ENCODE measurements around the gene CUL4A.

Gene CUL4A

DNA sequence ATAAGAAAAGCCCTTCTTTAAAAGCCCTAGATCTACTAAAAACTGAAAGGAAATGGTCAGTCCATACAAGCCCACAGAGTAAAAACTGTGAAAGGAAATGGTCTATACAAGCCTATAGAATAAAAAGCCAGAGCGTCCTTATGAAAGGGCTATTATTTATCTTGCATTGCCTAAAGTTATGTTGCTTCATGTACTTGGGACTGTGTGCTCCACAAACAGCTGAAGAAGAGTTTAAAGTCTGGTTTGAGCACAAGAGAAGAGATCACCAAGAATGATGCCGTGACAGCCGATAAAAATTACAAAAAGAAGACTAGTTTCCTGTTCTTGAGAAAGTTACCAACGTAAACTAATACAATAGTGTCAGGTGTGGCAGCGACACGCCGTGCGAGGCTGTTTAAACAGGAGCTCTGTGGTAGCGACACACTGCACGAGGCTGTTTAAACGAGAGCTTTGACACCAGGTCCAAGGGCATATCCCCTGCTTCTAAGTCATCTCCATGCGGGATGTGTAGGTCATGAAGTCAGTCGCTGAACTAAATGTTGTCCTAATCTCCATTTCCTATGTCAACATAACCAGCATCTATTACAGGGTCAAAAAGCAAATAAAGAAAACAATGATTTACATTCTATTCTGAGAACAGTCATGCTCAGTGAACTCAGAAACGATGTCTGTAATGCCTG is 25.8 kb upstream of the CUL4A start:
- H3K27me3 ChIP-seq (ENCODE audit: control insufficient read depth, insufficient read depth, low read length), result no peaks in the 10 kb centered on the region
- no peak overlapping the region for H3K4me3 ChIP-seq (ENCODE audit: low read depth, low read length)
- H3K9ac ChIP-seq (ENCODE audit: low read depth, low read length), result no peak overlapping the region
- H3K9me3 ChIP-seq (ENCODE audit: control insufficient read depth, insufficient read depth, low read length), result no peaks in the 10 kb centered on the region
- peaks cover 41% of the 10 kb centered on the region for H3K36me3 ChIP-seq (ENCODE audit: control insufficient read depth, insufficient read depth, low read length)
- peaks cover 4% of the 10 kb centered on the region for H3K4me1 ChIP-seq (ENCODE audit: control insufficient read depth, insufficient read depth, low read length)

DNA sequence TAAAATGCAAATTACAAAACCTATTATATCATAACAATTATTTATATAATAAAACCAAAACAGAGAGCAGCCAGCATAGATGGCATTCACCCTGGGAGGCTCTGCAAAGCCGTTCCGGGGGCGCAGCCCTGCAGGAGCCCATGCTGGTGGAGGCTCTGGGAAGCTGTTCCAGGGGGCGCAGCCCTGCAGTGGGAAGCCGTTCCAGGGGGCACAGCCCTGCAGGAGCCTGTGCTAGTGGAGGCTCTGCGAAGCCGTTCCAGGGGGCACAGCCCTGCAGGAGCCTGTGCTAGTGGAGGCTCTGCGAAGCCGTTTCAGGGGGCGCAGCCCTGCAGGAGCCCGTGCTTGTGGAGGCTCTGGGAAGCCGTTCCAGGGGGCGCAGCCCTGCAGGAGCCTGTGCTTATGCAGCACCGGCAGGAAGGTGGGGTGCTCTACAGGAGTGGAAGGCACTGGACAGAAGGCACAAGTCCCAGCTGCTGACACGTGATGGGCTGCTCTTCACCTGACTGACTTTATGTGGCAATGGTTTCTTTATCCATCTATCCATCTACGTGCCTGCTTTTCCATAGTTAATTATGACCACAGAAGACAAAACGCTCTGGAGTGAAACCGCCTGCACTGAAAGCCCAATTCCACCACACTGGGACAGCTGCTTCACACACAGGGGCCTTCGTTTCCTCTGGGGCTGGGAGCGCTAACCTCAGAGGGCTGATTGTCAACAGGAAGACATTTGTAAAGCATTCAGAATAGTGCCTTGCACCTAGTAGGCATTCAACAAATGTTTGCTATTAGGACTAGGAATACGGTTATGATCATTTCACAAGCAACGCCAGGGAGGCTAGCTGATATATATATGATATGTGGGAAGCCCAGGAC is 24.6 kb upstream of the CUL4A start:
- Histone ChIP-seq H3K4me3 (ENCODE audit: low read depth, low read length) (no peak overlapping the region), H3K9ac (ENCODE audit: low read depth, low read length) (no peak overlapping the region), H3K9me3 (ENCODE audit: control insufficient read depth, insufficient read depth, low read length) (no peaks in the 10 kb centered on the region), H3K4me1 (ENCODE audit: control insufficient read depth, insufficient read depth, low read length) (peaks cover 3% of the 10 kb centered on the region), H3K27me3 (ENCODE audit: control insufficient read depth, insufficient read depth, low read length) (no peaks in the 10 kb centered on the region), H3K36me3 (ENCODE audit: control insufficient read depth, insufficient read depth, low read length) (peaks cover 36% of the 10 kb centered on the region)

DNA sequence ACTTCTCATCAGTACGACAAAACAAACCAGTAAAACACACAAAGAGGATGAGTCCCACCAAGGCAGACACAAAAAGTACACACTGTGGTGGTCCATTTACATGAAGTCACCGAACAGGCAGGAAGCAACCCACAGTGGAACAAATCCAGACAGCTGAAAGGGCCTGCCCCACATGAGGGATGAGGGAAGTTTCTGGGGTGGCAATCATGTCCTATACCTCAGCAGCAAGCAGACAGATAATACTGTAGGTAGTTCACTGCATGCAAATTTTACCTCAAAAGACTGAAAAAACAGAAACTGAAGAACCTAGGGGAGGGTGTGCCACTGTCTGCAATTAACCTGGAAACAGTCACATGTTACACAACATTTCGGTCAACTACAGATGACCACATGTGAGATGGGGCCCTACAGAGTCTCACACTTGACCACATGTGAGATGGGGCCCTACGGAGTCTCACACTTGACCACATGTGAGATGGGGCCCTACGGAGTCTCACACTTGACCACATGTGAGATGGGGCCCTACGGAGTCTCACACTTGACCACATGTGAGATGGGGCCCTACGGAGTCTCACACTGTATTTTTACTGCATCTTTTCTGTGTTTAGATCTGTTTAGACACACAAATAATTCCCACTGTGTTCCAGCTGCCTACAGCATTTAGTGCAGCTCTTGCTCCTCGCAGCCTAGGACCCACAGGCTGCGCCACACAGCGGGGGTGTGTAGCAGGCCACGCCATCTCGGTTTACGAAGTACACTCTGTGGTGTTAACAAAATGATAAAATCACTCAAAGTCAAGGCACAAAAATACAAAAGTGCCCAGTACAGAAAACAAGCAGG is 23.1 kb upstream of the CUL4A start:
- no peak overlapping the region for H3K4me3 ChIP-seq (ENCODE audit: low read depth, low read length)
- no peak overlapping the region for H3K9ac ChIP-seq (ENCODE audit: low read depth, low read length)
- peaks cover 30% of the 10 kb centered on the region for H3K36me3 ChIP-seq (ENCODE audit: control insufficient read depth, insufficient read depth, low read length)
- H3K9me3 ChIP-seq (ENCODE audit: control insufficient read depth, insufficient read depth, low read length), result no peaks in the 10 kb centered on the region
- no peaks in the 10 kb centered on the region for H3K4me1 ChIP-seq (ENCODE audit: control insufficient read depth, insufficient read depth, low read length)
- H3K27me3 ChIP-seq (ENCODE audit: control insufficient read depth, insufficient read depth, low read length), result no peaks in the 10 kb centered on the region

DNA sequence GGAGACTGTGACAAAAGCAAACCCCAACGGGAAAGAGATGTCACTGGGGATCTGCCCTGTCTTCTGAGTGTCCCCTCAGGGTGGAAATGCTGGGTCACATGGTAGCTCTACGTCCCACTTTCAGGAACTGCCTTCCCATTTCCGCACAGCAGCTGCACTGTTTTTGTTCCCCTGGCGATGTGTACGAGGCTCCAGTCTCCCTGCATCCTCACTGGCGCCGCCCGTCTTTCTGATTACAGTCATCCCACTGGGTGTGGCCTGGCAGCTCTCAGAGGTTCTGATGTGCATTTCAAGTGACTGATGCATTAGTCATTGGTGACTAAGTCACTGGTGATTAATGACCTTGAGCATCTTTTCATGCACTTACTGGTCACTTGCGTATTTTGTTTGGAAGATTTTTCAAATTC is 22.1 kb upstream of the CUL4A start:
- Histone ChIP-seq H3K4me3 (ENCODE audit: low read depth, low read length) (no peak overlapping the region), H3K36me3 (ENCODE audit: control insufficient read depth, insufficient read depth, low read length) (peaks cover 27% of the 10 kb centered on the region), H3K9ac (ENCODE audit: low read depth, low read length) (no peak overlapping the region), H3K9me3 (ENCODE audit: control insufficient read depth, insufficient read depth, low read length) (no peaks in the 10 kb centered on the region), H3K27me3 (ENCODE audit: control insufficient read depth, insufficient read depth, low read length) (no peaks in the 10 kb centered on the region), H3K4me1 (ENCODE audit: control insufficient read depth, insufficient read depth, low read length) (no peaks in the 10 kb centered on the region)

DNA sequence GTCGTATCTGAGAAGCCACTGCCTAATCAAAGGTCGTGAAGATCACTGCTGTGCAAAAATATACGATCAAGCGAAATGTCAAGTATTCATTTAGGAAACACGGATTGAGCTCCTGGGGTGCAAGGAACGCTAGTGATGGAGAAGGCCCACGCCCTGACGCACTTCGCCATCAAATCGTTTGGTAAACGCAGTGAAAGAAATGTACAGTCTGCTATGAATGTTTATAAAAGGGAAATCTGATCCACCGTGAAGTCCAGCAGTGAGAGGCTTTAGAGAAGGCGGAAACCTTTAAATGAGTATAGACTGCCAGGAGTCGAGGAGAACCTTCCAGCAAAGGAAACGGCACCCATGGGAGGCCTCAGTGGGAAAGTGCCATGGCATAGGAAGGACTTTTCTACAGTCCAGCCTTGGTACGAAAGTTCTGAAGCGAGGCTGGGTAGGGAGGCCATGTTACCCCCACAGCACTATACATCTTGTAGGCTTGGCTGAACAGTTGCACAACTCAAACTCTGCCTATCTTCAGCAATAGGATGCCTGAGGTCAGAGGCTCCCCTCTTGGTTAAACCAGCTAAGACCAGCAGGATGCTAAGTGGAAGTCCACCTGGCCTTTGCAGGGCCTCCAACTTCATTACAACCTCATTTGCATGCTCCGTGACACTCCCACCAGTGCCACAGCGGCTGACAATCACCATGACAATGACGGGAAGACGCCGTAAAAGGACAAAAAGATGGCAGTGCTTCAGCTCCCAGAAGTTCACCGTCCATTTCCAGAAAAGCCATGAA is 21.3 kb upstream of the CUL4A start:
- H3K36me3 ChIP-seq (ENCODE audit: control insufficient read depth, insufficient read depth, low read length), result peaks cover 32% of the 10 kb centered on the region
- no peaks in the 10 kb centered on the region for H3K9me3 ChIP-seq (ENCODE audit: control insufficient read depth, insufficient read depth, low read length)
- no peaks in the 10 kb centered on the region for H3K4me1 ChIP-seq (ENCODE audit: control insufficient read depth, insufficient read depth, low read length)
- no peak overlapping the region for H3K9ac ChIP-seq (ENCODE audit: low read depth, low read length)
- no peaks in the 10 kb centered on the region for H3K27me3 ChIP-seq (ENCODE audit: control insufficient read depth, insufficient read depth, low read length)
- H3K4me3 ChIP-seq (ENCODE audit: low read depth, low read length), result no peak overlapping the region

DNA sequence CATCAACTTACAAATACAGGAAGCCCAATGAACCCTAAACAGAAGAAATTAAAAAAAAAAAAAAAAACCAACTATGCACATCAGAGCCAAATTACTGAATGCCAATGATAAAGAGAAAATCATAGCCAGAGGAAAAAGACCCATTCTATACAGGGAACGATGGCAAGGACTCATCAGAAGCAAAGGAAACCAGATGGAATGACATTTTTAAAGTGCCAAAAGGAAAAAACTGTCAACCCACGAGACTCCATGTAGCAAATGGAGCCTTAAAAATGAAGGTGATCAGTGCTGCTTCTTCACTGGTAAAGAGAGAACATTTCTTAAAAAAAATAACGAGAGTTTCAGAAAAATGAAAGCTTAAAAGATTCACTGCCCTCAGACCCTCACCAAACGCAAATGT is 19.2 kb upstream of the CUL4A start:
- peaks cover 31% of the 10 kb centered on the region for H3K36me3 ChIP-seq (ENCODE audit: control insufficient read depth, insufficient read depth, low read length)
- H3K4me1 ChIP-seq (ENCODE audit: control insufficient read depth, insufficient read depth, low read length), result no peaks in the 10 kb centered on the region
- H3K27me3 ChIP-seq (ENCODE audit: control insufficient read depth, insufficient read depth, low read length), result no peaks in the 10 kb centered on the region
- H3K9me3 ChIP-seq (ENCODE audit: control insufficient read depth, insufficient read depth, low read length), result no peaks in the 10 kb centered on the region
- H3K4me3 ChIP-seq (ENCODE audit: low read depth, low read length), result no peak overlapping the region
- H3K9ac ChIP-seq (ENCODE audit: low read depth, low read length), result no peak overlapping the region

DNA sequence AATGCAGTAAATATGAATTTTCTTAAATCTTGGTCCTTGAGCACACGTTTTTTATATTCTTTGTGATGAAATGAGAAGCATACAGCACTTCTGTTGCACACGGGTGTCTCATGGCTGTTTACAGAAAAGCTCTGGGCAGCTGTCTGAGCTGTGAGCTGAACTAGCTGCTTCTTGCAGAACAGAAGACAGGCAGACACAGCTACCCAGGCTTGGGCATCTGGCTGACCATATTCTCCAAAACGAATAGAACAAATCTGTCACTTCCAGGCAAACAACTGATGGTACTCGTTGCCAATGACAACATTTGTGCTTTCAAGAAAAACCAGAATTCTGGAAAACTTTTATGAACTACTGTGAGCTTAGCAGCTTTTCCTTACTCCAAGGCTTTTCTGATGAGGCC is 17.1 kb upstream of the CUL4A start:
- Histone ChIP-seq H3K9ac (ENCODE audit: low read depth, low read length) (no peak overlapping the region), H3K27me3 (ENCODE audit: control insufficient read depth, insufficient read depth, low read length) (no peaks in the 10 kb centered on the region), H3K4me1 (ENCODE audit: control insufficient read depth, insufficient read depth, low read length) (no peaks in the 10 kb centered on the region), H3K4me3 (ENCODE audit: low read depth, low read length) (no peak overlapping the region), H3K9me3 (ENCODE audit: control insufficient read depth, insufficient read depth, low read length) (no peaks in the 10 kb centered on the region), H3K36me3 (ENCODE audit: control insufficient read depth, insufficient read depth, low read length) (peaks cover 39% of the 10 kb centered on the region)

DNA sequence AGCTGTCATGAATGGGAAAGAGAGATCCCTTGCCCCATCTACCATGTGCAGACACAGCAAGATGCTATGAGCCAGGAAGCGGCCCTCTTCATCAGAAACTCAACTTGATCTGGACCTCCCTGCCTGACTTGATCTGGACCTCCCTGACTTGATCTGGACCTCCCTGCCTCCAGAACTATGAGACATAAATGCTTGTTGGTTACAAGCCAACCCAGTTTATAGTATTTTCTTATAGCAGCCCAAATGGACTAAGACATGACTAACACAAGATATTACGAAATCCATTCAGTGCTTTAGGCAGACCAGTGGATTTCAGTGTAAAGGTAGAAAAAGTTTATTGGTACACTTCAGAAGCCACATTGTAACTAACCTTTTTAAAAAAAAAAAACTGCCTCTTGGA is 16.5 kb upstream of the CUL4A start:
- Histone ChIP-seq H3K27me3 (ENCODE audit: control insufficient read depth, insufficient read depth, low read length) (no peaks in the 10 kb centered on the region), H3K36me3 (ENCODE audit: control insufficient read depth, insufficient read depth, low read length) (peaks cover 35% of the 10 kb centered on the region), H3K4me1 (ENCODE audit: control insufficient read depth, insufficient read depth, low read length) (no peaks in the 10 kb centered on the region), H3K4me3 (ENCODE audit: low read depth, low read length) (no peak overlapping the region), H3K9me3 (ENCODE audit: control insufficient read depth, insufficient read depth, low read length) (no peaks in the 10 kb centered on the region), H3K9ac (ENCODE audit: low read depth, low read length) (no peak overlapping the region)

DNA sequence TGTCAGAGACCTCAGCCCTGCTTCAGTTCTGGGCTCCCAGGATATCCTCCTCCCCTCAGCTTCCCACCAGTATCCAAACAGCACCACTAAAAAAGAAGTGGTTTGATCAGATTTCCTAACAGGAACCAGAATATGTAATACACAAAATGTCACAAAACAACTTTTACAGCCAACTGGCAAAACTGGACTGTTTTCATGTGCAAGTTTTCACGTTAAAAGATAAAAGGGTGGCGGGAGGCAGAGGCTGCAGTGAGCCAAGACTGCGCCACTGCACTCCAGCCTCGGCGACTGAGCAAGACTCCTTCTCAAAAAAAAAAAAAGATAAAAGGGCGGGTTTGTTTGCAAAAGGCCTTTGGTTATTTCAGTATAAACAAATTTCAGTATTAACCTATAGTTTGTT is 14.1 kb upstream of the CUL4A start:
- no peaks in the 10 kb centered on the region for H3K9me3 ChIP-seq (ENCODE audit: control insufficient read depth, insufficient read depth, low read length)
- no peaks in the 10 kb centered on the region for H3K27me3 ChIP-seq (ENCODE audit: control insufficient read depth, insufficient read depth, low read length)
- no peak overlapping the region for H3K4me3 ChIP-seq (ENCODE audit: low read depth, low read length)
- H3K4me1 ChIP-seq (ENCODE audit: control insufficient read depth, insufficient read depth, low read length), result no peaks in the 10 kb centered on the region
- no peak overlapping the region for H3K9ac ChIP-seq (ENCODE audit: low read depth, low read length)
- peaks cover 31% of the 10 kb centered on the region for H3K36me3 ChIP-seq (ENCODE audit: control insufficient read depth, insufficient read depth, low read length)

DNA sequence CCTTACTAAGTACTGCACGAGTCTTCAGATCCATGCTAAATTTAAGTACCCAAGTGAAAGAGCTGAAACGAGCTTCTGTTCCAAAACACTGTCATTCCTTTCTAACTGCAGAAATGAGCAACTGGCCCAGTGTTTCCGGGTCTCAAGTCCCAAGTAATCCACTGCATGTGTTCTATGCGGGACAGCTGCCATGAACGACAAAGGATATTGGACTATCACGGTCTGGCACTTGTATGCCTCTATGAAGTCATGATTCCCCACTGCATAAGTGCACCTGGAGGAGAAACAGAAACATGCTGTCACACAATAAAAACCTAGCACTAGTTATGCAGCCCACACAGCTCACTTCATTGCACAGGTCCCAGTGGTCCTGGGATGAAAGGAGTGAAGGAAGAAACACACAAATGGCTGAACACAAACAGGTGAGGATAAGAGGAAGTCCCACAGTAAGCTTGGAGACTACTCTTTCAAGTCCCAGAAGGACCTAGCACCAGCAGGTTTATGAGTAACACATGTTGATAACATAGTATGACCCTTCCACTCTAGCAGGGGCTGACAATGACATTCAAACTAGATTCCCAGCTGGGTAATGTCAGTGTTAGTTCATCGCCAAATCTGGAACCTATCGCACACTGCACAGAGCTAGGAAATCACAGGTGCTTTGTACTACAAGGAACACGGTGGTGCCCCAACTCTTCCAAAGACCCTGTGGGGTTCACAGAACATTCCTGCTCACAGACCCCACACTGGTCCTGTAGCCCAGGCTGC is 12.3 kb upstream of the CUL4A start:
- Histone ChIP-seq H3K9ac (ENCODE audit: low read depth, low read length) (no peak overlapping the region), H3K9me3 (ENCODE audit: control insufficient read depth, insufficient read depth, low read length) (no peaks in the 10 kb centered on the region), H3K27me3 (ENCODE audit: control insufficient read depth, insufficient read depth, low read length) (no peaks in the 10 kb centered on the region), H3K4me3 (ENCODE audit: low read depth, low read length) (no peak overlapping the region), H3K36me3 (ENCODE audit: control insufficient read depth, insufficient read depth, low read length) (peaks cover 31% of the 10 kb centered on the region), H3K4me1 (ENCODE audit: control insufficient read depth, insufficient read depth, low read length) (no peaks in the 10 kb centered on the region)

Measured in iPS-15b (cell line).